HepG2 (cell line): ENCODE measurements around the gene DPM2. TPM values are rescaled to one million over a fixed set of nuclear protein-coding genes. Genes with fewer than 3 reads are reported as not detected.

ENCODE experiments used
- ATM ChIP-seq: fragments of 450-650 bp; IDR thresholded peaks from 2 replicates; pipeline ENCODE4 v1.7.1; 2017; ENCODE audit warnings: mild to moderate bottlenecking, borderline replicate concordance
- HNRNPLL ChIP-seq: fragments of 200-400 bp; formaldehyde crosslinking; IDR thresholded peaks from 2 replicates; pipeline ENCODE4 v1.6.1; 2017; ENCODE audit warnings: mild to moderate bottlenecking, low read depth, low read length; ENCODE audit not compliant: poor library complexity, severe bottlenecking
- JUNB ChIP-seq: sonication (generic); formaldehyde crosslinking; IDR thresholded peaks from 2 replicates; pipeline ENCODE4 v1.8.0; 2022; ENCODE audit warnings: missing genetic modification reagents, mild to moderate bottlenecking, borderline replicate concordance
- KDM3A ChIP-seq: IDR thresholded peaks from 2 replicates; pipeline ENCODE4 v1.6.1; 2018; ENCODE audit warnings: low read depth, missing compliant biosample characterization
- ZBTB33 ChIP-seq: sonication (generic); formaldehyde crosslinking; IDR thresholded peaks from 2 replicates; pipeline ENCODE4 v1.4.0; 2020; ENCODE audit warnings: missing genetic modification reagents
- ZNF205 ChIP-seq: IDR thresholded peaks from 2 replicates; pipeline ENCODE4 v1.6.1; 2018; ENCODE audit warnings: missing biosample characterization, missing genetic modification reagents
- polyA plus RNA-seq, 8 experiments: library from polyadenylated mRNA; depleted of rRNA in 3 of 8; stranded (reverse) in 7 of 8; unstranded in 1 of 8; fragments of >200 nt; fragmentation: Illumina TruSeq in 4 of 8; extraction: Trizol in 4 of 8; gene quantifications; 2 replicates each; pipeline versions ENCODE4 v1.2.1 to v1.2.3, GENCODE V29; 2011 to 2016; ENCODE audit warnings: low read depth in 4 of 8, missing spikeins in 1 of 8, mixed read lengths in 1 of 8; ENCODE audit not compliant: insufficient read depth in 1 of 8
- total RNA-seq, 5 experiments: library from RNA; depleted of rRNA; stranded (reverse); fragments of >200 nt; fragmentation: Illumina TruSeq; extraction: Trizol; gene quantifications; 2 replicates each; pipeline ENCODE4 v1.2.3, GENCODE V29; 2016; ENCODE audit warnings: low read depth in 1 of 5
- TF ChIP-seq, protein P1 (sequence below), 2 experiments: sonication (generic) in 1 of 2; formaldehyde crosslinking in 1 of 2; IDR thresholded peaks; 2 replicates each; pipeline versions ENCODE4 v1.6.1 to v1.9.0; 2014 to 2022; ENCODE audit warnings: antibody characterized with exemption in 1 of 2, borderline replicate concordance in 1 of 2, inconsistent platforms in 1 of 2, low read depth in 1 of 2, missing genetic modification reagents in 1 of 2

DPM2 gene
- total and polyA plus RNA-seq, 2 of the 13 experiments (the other 11 are each of a cell fraction or from before 2014, with no cell fraction given), result 24.8 to 35.3 TPM

DNA sequence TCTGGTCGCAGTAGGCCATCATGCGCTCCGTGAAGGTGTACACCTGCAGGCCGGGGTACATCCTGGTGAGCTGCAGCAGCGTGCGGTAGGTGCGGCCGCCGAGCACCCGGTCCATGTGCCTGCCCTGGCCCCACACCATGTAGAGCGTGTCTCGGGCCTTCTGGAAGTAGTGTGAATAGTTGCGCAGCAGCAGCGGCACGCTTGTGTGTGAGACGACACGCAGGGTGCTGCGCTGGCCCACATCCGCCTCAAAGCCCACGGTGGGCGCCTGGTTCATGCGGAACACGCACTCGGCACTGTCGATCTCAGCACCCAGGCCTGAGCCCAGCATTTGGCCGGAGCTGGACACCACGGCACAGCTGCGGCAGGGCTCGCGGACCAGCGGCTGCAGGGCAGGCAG lies 25.4 kb downstream of the DPM2 start (continued):
- TF ChIP-seq, protein P1, sequence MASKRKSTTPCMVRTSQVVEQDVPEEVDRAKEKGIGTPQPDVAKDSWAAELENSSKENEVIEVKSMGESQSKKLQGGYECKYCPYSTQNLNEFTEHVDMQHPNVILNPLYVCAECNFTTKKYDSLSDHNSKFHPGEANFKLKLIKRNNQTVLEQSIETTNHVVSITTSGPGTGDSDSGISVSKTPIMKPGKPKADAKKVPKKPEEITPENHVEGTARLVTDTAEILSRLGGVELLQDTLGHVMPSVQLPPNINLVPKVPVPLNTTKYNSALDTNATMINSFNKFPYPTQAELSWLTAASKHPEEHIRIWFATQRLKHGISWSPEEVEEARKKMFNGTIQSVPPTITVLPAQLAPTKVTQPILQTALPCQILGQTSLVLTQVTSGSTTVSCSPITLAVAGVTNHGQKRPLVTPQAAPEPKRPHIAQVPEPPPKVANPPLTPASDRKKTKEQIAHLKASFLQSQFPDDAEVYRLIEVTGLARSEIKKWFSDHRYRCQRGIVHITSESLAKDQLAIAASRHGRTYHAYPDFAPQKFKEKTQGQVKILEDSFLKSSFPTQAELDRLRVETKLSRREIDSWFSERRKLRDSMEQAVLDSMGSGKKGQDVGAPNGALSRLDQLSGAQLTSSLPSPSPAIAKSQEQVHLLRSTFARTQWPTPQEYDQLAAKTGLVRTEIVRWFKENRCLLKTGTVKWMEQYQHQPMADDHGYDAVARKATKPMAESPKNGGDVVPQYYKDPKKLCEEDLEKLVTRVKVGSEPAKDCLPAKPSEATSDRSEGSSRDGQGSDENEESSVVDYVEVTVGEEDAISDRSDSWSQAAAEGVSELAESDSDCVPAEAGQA (IDR thresholded peaks at IDR 0.05; ENCODE audit: low read depth), result no peak
- TF ChIP-seq, protein P1 (CRISPR knock-in tag; IDR thresholded peaks at IDR 0.05; ENCODE audit: borderline replicate concordance), result no peak
- TF ChIP-seq JUNB, result no peak
- no peak for TF ChIP-seq HNRNPLL
- no peak for TF ChIP-seq ATM
- no peak for TF ChIP-seq ZBTB33 (CRISPR knock-in tag)
- no peak for TF ChIP-seq KDM3A (CRISPR knock-in tag)
- no peak for TF ChIP-seq ZNF205 (CRISPR knock-in tag)
